ENCODE results near the gene C17orf78. TPM values are rescaled to one million over a fixed set of nuclear protein-coding genes. Genes with fewer than 3 reads are reported as not detected.

Gene C17orf78
- total and polyA plus RNA-seq, 2 of the 13 experiments (the other 11 are each of a cell fraction or from before 2014, with no cell fraction given): not detected

DNA sequence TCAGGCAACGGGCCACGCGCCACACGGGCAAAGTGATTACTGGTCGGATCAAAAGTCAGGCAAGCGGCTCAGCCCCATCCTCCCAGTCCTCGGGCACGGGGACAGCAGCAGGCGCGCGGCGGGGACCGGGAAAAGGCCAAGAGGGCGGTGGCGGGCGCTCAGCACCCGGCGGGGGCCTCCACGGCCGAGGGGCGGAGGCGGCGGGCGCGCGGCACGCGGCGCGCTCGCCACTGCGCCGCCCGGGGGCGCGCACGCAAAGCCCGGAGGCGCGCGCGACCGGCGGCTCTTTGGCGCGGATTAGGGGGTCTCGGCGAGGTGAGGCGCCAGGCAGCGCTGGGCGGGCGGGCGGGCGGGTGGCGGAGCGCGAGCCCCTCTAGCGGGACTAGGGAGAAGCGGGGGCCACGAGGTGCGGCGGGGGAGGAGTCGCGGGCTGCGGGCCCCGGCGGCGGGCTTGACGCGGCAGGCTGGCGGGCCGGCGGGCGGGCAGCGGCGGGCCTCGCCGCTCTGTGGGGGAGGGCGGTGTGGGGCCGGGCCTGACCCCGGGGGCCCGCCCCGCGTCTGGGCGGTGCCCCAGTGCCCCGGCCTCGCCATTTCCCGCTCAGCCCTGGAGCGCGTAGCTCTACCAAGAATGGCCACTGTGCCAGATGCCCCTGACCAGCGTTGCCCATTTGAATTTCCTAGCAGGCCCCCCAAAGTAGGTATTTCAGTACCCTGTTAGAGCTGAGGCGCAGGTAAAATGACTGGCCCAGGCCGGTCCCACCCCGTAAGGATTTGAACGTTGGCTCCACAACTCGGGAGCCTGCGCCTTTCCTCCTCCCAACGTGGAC is 31.1 kb downstream of the C17orf78 start, which contains the start of the genes ACACA and TADA2A (continued):
- TF ChIP-seq ZBTB7A (CRISPR knock-in tag; IDR thresholded peaks at IDR 0.05): no peak
- TF ChIP-seq PAWR (CRISPR knock-in tag; IDR thresholded peaks at IDR 0.05; ENCODE audit: borderline replicate concordance): no peak
- TF ChIP-seq PCBP1 (IDR thresholded peaks at IDR 0.05; ENCODE audit: borderline replicate concordance, low read depth, low read length): no peak
- TF ChIP-seq, protein P1, sequence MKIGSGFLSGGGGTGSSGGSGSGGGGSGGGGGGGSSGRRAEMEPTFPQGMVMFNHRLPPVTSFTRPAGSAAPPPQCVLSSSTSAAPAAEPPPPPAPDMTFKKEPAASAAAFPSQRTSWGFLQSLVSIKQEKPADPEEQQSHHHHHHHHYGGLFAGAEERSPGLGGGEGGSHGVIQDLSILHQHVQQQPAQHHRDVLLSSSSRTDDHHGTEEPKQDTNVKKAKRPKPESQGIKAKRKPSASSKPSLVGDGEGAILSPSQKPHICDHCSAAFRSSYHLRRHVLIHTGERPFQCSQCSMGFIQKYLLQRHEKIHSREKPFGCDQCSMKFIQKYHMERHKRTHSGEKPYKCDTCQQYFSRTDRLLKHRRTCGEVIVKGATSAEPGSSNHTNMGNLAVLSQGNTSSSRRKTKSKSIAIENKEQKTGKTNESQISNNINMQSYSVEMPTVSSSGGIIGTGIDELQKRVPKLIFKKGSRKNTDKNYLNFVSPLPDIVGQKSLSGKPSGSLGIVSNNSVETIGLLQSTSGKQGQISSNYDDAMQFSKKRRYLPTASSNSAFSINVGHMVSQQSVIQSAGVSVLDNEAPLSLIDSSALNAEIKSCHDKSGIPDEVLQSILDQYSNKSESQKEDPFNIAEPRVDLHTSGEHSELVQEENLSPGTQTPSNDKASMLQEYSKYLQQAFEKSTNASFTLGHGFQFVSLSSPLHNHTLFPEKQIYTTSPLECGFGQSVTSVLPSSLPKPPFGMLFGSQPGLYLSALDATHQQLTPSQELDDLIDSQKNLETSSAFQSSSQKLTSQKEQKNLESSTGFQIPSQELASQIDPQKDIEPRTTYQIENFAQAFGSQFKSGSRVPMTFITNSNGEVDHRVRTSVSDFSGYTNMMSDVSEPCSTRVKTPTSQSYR (CRISPR knock-in tag; IDR thresholded peaks at IDR 0.05; ENCODE audit: borderline replicate concordance): peak; percentile 66; the same call in 1 of the 2 replicates
- TF ChIP-seq HDAC2 (CRISPR knock-in tag; IDR thresholded peaks at IDR 0.05): no peak; the same call in 1 of the 2 replicates
- no peak; the same call in 1 of the 2 replicates for TF ChIP-seq ZNF441 (CRISPR knock-in tag; IDR thresholded peaks at IDR 0.05; ENCODE audit: borderline replicate concordance)
- TF ChIP-seq, protein P2, sequence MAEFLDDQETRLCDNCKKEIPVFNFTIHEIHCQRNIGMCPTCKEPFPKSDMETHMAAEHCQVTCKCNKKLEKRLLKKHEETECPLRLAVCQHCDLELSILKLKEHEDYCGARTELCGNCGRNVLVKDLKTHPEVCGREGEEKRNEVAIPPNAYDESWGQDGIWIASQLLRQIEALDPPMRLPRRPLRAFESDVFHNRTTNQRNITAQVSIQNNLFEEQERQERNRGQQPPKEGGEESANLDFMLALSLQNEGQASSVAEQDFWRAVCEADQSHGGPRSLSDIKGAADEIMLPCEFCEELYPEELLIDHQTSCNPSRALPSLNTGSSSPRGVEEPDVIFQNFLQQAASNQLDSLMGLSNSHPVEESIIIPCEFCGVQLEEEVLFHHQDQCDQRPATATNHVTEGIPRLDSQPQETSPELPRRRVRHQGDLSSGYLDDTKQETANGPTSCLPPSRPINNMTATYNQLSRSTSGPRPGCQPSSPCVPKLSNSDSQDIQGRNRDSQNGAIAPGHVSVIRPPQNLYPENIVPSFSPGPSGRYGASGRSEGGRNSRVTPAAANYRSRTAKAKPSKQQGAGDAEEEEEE (CRISPR knock-in tag; IDR thresholded peaks at IDR 0.05; ENCODE audit: borderline replicate concordance): no peak
- 0 out of 2 replicates have a peak, but pooled peaks have one; percentile 45 for TF ChIP-seq ZNF747 (CRISPR knock-in tag; IDR thresholded peaks at IDR 0.05; ENCODE audit: borderline replicate concordance)
- TF ChIP-seq, protein P3, sequence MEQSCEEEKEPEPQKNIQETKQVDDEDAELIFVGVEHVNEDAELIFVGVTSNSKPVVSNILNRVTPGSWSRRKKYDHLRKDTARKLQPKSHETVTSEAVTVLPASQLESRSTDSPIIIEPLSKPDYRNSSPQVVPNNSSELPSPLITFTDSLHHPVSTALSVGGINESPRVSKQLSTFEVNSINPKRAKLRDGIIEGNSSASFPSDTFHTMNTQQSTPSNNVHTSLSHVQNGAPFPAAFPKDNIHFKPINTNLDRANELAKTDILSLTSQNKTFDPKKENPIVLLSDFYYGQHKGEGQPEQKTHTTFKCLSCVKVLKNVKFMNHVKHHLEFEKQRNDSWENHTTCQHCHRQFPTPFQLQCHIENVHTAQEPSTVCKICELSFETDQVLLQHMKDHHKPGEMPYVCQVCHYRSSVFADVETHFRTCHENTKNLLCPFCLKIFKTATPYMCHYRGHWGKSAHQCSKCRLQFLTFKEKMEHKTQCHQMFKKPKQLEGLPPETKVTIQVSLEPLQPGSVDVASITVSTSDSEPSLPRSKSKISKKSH (CRISPR knock-in tag; IDR thresholded peaks at IDR 0.05; ENCODE audit: borderline replicate concordance): no peak
- no peak for TF ChIP-seq IRX3 (CRISPR knock-in tag; IDR thresholded peaks at IDR 0.05; ENCODE audit: borderline replicate concordance, low read depth)
- TF ChIP-seq RBM22 (optimal IDR thresholded peaks at IDR 0.05; ENCODE audit: low read length): no peak
- TF ChIP-seq MYNN (CRISPR knock-in tag; IDR thresholded peaks at IDR 0.05; ENCODE audit: low read depth): no peak
- TF ChIP-seq MYC (CRISPR knock-in tag; IDR thresholded peaks at IDR 0.05; ENCODE audit: borderline replicate concordance): peak; percentile 75
- no peak for TF ChIP-seq CAMTA2 (CRISPR knock-in tag; IDR thresholded peaks at IDR 0.05; ENCODE audit: borderline replicate concordance)
- TF ChIP-seq MEIS1 (CRISPR knock-in tag; IDR thresholded peaks at IDR 0.05; ENCODE audit: borderline replicate concordance): no peak; the same call in 1 of the 2 replicates
- 0 out of 2 replicates have a peak, but pooled peaks have one; percentile 64 for TF ChIP-seq ZNF501 (CRISPR knock-in tag; IDR thresholded peaks at IDR 0.05)
- no peak for TF ChIP-seq ZNF558 (CRISPR knock-in tag; IDR thresholded peaks at IDR 0.05; ENCODE audit: borderline replicate concordance)
- TF ChIP-seq JUND (CRISPR knock-in tag; IDR thresholded peaks at IDR 0.05): no peak
- TF ChIP-seq ZNF557 (CRISPR knock-in tag; IDR thresholded peaks at IDR 0.05): 0 out of 2 replicates have a peak, but pooled peaks have one; percentile 24
- TF ChIP-seq CHCHD3 (CRISPR knock-in tag; IDR thresholded peaks at IDR 0.05): no peak; the same call in 1 of the 2 replicates
- no peak for TF ChIP-seq SNAPC2 (CRISPR knock-in tag; IDR thresholded peaks at IDR 0.05)
- TF ChIP-seq ZNF773 (CRISPR knock-in tag; IDR thresholded peaks at IDR 0.05; ENCODE audit: borderline replicate concordance): no peak
- no peak for TF ChIP-seq ZNF614 (CRISPR knock-in tag; IDR thresholded peaks at IDR 0.05; ENCODE audit: borderline replicate concordance)
